ENCODE measurements around the gene RPL37. TPM values are rescaled to one million over a fixed set of nuclear protein-coding genes. Genes with fewer than 3 reads are reported as not detected.

Gene RPL37
- total and polyA plus RNA-seq, 2 experiments from 2014 or later: 68.7 to 534 TPM

- Histone ChIP-seq H3K4me1 (ENCODE audit: insufficient read depth) (peaks cover 23% of the 10 kb centered on the region), H3K4me2 (peak overlapping the region; percentile 86), H3K36me3 (replicated peaks; ENCODE audit: insufficient read depth, low read depth) (peaks cover 11% of the 10 kb centered on the region), H2AFZ (no peak overlapping the region), H3K9me2 (replicated peaks; ENCODE audit: insufficient read depth) (no peaks in the 10 kb centered on the region), H3K79me2 (peaks cover 51% of the 10 kb centered on the region), H3K27ac (peak overlapping the region; percentile 89), H3K27me3 (no peaks in the 10 kb centered on the region), H3K9me3 (ENCODE audit: low read depth) (no peaks in the 10 kb centered on the region), H4K20me1 (ENCODE audit: insufficient read depth, poor library complexity, severe bottlenecking) (peaks cover 35% of the 10 kb centered on the region), H3K4me3 (peak overlapping the region; percentile 69)
- TF ChIP-seq EZH2phosphoT487 (IDR thresholded peaks at IDR 0.05; ENCODE audit: low read depth, severe bottlenecking, unreplicated experiment): no peak
- TF ChIP-seq CTCF (IDR thresholded peaks at IDR 0.05; ENCODE audit: poor library complexity): no peak
- TF ChIP-seq EZH2 (IDR thresholded peaks at IDR 0.05; ENCODE audit: borderline replicate concordance): no peak
- WGBS (ENCODE audit: low lambda C conversion rate, missing lambda C conversion rate): 20% methylated on average over 13 of the region's 13 CpGs
- no peak for DNase-seq (ENCODE audit: low spot score)
These were observed 1.3 kb downstream of the RPL37 start for GRCh38 chr5:40833712-40834229.

GRCh38 chr5:40832345-40832744, 2.7 kb downstream of the RPL37 start:
- DNase-seq (ENCODE audit: low spot score): no peak
- H3K27me3 ChIP-seq: no peaks in the 10 kb centered on the region
- no peaks in the 10 kb centered on the region for H3K9me3 ChIP-seq (ENCODE audit: low read depth)
- TF ChIP-seq EZH2phosphoT487 (IDR thresholded peaks at IDR 0.05; ENCODE audit: low read depth, severe bottlenecking, unreplicated experiment): no peak
- TF ChIP-seq EZH2 (IDR thresholded peaks at IDR 0.05; ENCODE audit: borderline replicate concordance): no peak
- no peak for TF ChIP-seq CTCF (IDR thresholded peaks at IDR 0.05; ENCODE audit: poor library complexity)
- WGBS (ENCODE audit: low lambda C conversion rate, missing lambda C conversion rate): 75% methylated on average over 4 of the region's 4 CpGs
- H3K4me2 ChIP-seq: peak overlapping the region; percentile 86
- H3K79me2 ChIP-seq: peaks cover 51% of the 10 kb centered on the region
- H4K20me1 ChIP-seq (ENCODE audit: insufficient read depth, poor library complexity, severe bottlenecking): peaks cover 35% of the 10 kb centered on the region
- H3K9me2 ChIP-seq (replicated peaks; ENCODE audit: insufficient read depth): no peaks in the 10 kb centered on the region
- no peak overlapping the region for H3K27ac ChIP-seq
- H3K4me1 ChIP-seq (ENCODE audit: insufficient read depth): peaks cover 23% of the 10 kb centered on the region
- peaks cover 11% of the 10 kb centered on the region for H3K36me3 ChIP-seq (replicated peaks; ENCODE audit: insufficient read depth, low read depth)
- no peak overlapping the region for H3K4me3 ChIP-seq
- no peak overlapping the region for H2AFZ ChIP-seq

- TF ChIP-seq CTCF (IDR thresholded peaks at IDR 0.05; ENCODE audit: poor library complexity) (no peak), EZH2phosphoT487 (IDR thresholded peaks at IDR 0.05; ENCODE audit: low read depth, severe bottlenecking, unreplicated experiment) (no peak), EZH2 (IDR thresholded peaks at IDR 0.05; ENCODE audit: borderline replicate concordance) (no peak)
These were observed 3.4 kb downstream of the RPL37 start for GRCh38 chr5:40831346-40832210.

More at GRCh38 chr5:40831346-40832210, 3.4 kb downstream of the RPL37 start:
- Histone ChIP-seq H3K36me3 (replicated peaks; ENCODE audit: insufficient read depth, low read depth) (peaks cover 11% of the 10 kb centered on the region), H3K4me2 (peak overlapping the region; percentile 86), H3K79me2 (peaks cover 51% of the 10 kb centered on the region), H3K27ac (no peak overlapping the region), H3K4me1 (ENCODE audit: insufficient read depth) (peaks cover 23% of the 10 kb centered on the region), H2AFZ (no peak overlapping the region), H3K9me2 (replicated peaks; ENCODE audit: insufficient read depth) (no peaks in the 10 kb centered on the region), H4K20me1 (ENCODE audit: insufficient read depth, poor library complexity, severe bottlenecking) (peaks cover 35% of the 10 kb centered on the region), H3K4me3 (no peak overlapping the region), H3K27me3 (no peaks in the 10 kb centered on the region), H3K9me3 (ENCODE audit: low read depth) (no peaks in the 10 kb centered on the region)
- DNase-seq (ENCODE audit: low spot score): no peak
- WGBS (ENCODE audit: low lambda C conversion rate, missing lambda C conversion rate): 70% methylated on average over 4 of the region's 4 CpGs
